Keratinocyte (primary cell): Measurements from ENCODE around the gene EGFL7. TPM values are rescaled to one million over a fixed set of nuclear protein-coding genes. Genes with fewer than 3 reads are reported as not detected.

Experiments
- DNase-seq: peaks from one replicate; pipeline ENCODE4 v3.0.0-alpha.2; 2011; ENCODE audit warnings: low read depth, missing footprints, low spot score
- FAIRE-seq: peaks from 2 replicates; lab custom pipeline; 2011; peaks lifted over from hg19 to GRCh38; lab: Jason Lieb, UNC
- H2AFZ ChIP-seq: 2 replicates; pipeline ENCODE4 v1.6.0; 2012; ENCODE audit warnings: low read length, control low read depth, inconsistent platforms; ENCODE audit not compliant: control insufficient read depth
- H3K27ac ChIP-seq: 2 replicates; pipeline ENCODE4 v1.5.1; 2011; ENCODE audit warnings: low read length; ENCODE audit not compliant: control insufficient read depth, insufficient read depth
- H3K27me3 ChIP-seq: 3 replicates; pipeline ENCODE4 v1.6.0; 2011; ENCODE audit warnings: low read length; ENCODE audit not compliant: control insufficient read depth, insufficient read depth; ENCODE audit errors: extremely low read depth
- H3K36me3 ChIP-seq, 2 experiments: 2 replicates in 1 of 2; 3 replicates in 1 of 2; pipeline ENCODE4 v1.5.1; 2011; ENCODE audit warnings: low read length in 2 of 2, mild to moderate bottlenecking in 1 of 2; ENCODE audit not compliant: control insufficient read depth in 2 of 2, insufficient read depth in 2 of 2; ENCODE audit errors: extremely low read depth in 1 of 2
- H3K4me1 ChIP-seq: 3 replicates; pipeline ENCODE4 v1.5.1; 2011; ENCODE audit warnings: low read length; ENCODE audit not compliant: control insufficient read depth, insufficient read depth; ENCODE audit errors: extremely low read depth
- H3K4me2 ChIP-seq: 3 replicates; pipeline ENCODE4 v1.6.0; 2011; ENCODE audit warnings: low read depth, low read length; ENCODE audit not compliant: control insufficient read depth, insufficient read depth; ENCODE audit errors: extremely low read depth
- H3K4me3 ChIP-seq, 3 experiments: fragments of 200-600 bp in 1 of 3; sonication (generic) in 1 of 3; 2 replicates in 2 of 3; 3 replicates in 1 of 3; pipeline ENCODE4 v1.5.1; 2011 to 2016; ENCODE audit warnings: low read length in 3 of 3, mild to moderate bottlenecking in 3 of 3, control low read depth in 2 of 3, inconsistent platforms in 1 of 3, low read depth in 1 of 3, mixed read lengths in 1 of 3, mixed run types in 1 of 3, moderate library complexity in 1 of 3; ENCODE audit not compliant: control insufficient read depth in 2 of 3, insufficient read depth in 2 of 3; ENCODE audit errors: extremely low read depth in 1 of 3
- H3K79me2 ChIP-seq: 2 replicates; pipeline ENCODE4 v1.6.0; 2012; ENCODE audit warnings: low read length; ENCODE audit not compliant: control insufficient read depth, insufficient read depth
- H3K9ac ChIP-seq: 3 replicates; pipeline ENCODE4 v1.6.0; 2011; ENCODE audit warnings: low read length; ENCODE audit not compliant: control insufficient read depth, insufficient read depth; ENCODE audit errors: extremely low read depth
- H3K9me1 ChIP-seq: 3 replicates; pipeline ENCODE4 v1.6.0; 2011; ENCODE audit warnings: low read length; ENCODE audit not compliant: control insufficient read depth, insufficient read depth; ENCODE audit errors: extremely low read depth
- H3K9me3 ChIP-seq: 2 replicates; pipeline ENCODE4 v1.5.1; 2012; ENCODE audit warnings: low read depth, low read length; ENCODE audit not compliant: control insufficient read depth
- H4K20me1 ChIP-seq: 3 replicates; pipeline ENCODE4 v1.6.0; 2011; ENCODE audit warnings: low read length; ENCODE audit not compliant: control insufficient read depth, insufficient read depth; ENCODE audit errors: extremely low read depth
- CTCF ChIP-seq, 3 experiments: IDR thresholded peaks in 1 of 3; conservative IDR thresholded peaks in 1 of 3; optimal IDR thresholded peaks in 1 of 3; 2 replicates in 2 of 3; 3 replicates in 1 of 3; pipeline versions ENCODE3 to v1.5.1; 2011; ENCODE audit warnings: low read length in 3 of 3, mild to moderate bottlenecking in 3 of 3, moderate library complexity in 2 of 3, control low read depth in 1 of 3, inconsistent platforms in 1 of 3; ENCODE audit not compliant: insufficient read depth in 2 of 3; ENCODE audit errors: extremely low read depth in 1 of 3
- EZH2 ChIP-seq: IDR thresholded peaks from one replicate; pipeline ENCODE4 v1.6.1; 2012; ENCODE audit warnings: inconsistent platforms, mild to moderate bottlenecking, low read length, moderate library complexity
- dilution Hi-C: fragments of 300-500 bp; cut with MboI; formaldehyde crosslinking; loops from one replicate; pipeline ENCODE4 v1.7.0; 2020; ENCODE audit warnings: low sequenced_read_pairs; ENCODE audit not compliant: extremely low pct_ligation_motif_present
- polyA plus RNA-seq, 5 experiments: library from polyadenylated mRNA; depleted of rRNA in 3 of 5; stranded (reverse) in 3 of 5; stranded (forward) in 1 of 5; unstranded in 1 of 5; fragments of >200 nt; gene quantifications; 1 replicate in 1 of 5; 2 replicates in 3 of 5; 3 replicates in 1 of 5; pipeline versions ENCODE4 v1.2.1 to v1.2.3, GENCODE V29; 2011 to 2012; ENCODE audit warnings: missing spikeins in 2 of 5, low read depth in 1 of 5, low replicate concordance in 1 of 5

The EGFL7 gene
- polyA plus RNA-seq, 1 donor (not counting 4 experiments of a cell fraction or from before 2014, with no cell fraction given): 4.2 TPM

GRCh38 chr9:136640171-136641111 lies 22.3 kb upstream of the EGFL7 start:
- no peaks in the 10 kb centered on the region for H3K9me3 ChIP-seq
- H3K9me1 ChIP-seq: no peaks in the 10 kb centered on the region
- peaks cover 29% of the 10 kb centered on the region for H3K27me3 ChIP-seq
- FAIRE-seq (no peak), DNase-seq (no peak)
- H3K27ac ChIP-seq: no peak overlapping the region
- no peak overlapping the region for H3K4me3 ChIP-seq
- H3K36me3 ChIP-seq: no peaks in the 10 kb centered on the region
- no peak overlapping the region for H3K9ac ChIP-seq
- H2AFZ ChIP-seq: no peak overlapping the region
- no peaks in the 10 kb centered on the region for H3K79me2 ChIP-seq
- H3K4me1 ChIP-seq: peaks cover 13% of the 10 kb centered on the region
- dilution Hi-C loops: no loop called here
- no peak overlapping the region for H3K4me2 ChIP-seq
- no peak for TF ChIP-seq CTCF (optimal IDR thresholded peaks at IDR 0.05 in 1 of 3, IDR thresholded peaks at IDR 0.05 in 1 of 3, conservative IDR thresholded peaks at IDR 0.05 in 1 of 3; ENCODE audit: extremely low read depth in 1 of 3, insufficient read depth in 2 of 3, low read length in 3 of 3)
- no peak for TF ChIP-seq EZH2
- no peaks in the 10 kb centered on the region for H4K20me1 ChIP-seq

GRCh38 chr9:136642439-136642921 lies 20.2 kb upstream of the EGFL7 start:
- Histone ChIP-seq H3K36me3 (no peaks in the 10 kb centered on the region), H3K79me2 (no peaks in the 10 kb centered on the region), H3K4me1 (peaks cover 6% of the 10 kb centered on the region), H3K4me3 (no peak overlapping the region), H2AFZ (no peak overlapping the region), H3K4me2 (no peak overlapping the region), H4K20me1 (no peaks in the 10 kb centered on the region), H3K9me1 (no peaks in the 10 kb centered on the region), H3K9ac (no peak overlapping the region), H3K9me3 (no peaks in the 10 kb centered on the region), H3K27me3 (peaks cover 46% of the 10 kb centered on the region), H3K27ac (no peak overlapping the region)
- TF ChIP-seq CTCF (optimal IDR thresholded peaks at IDR 0.05 in 1 of 3, IDR thresholded peaks at IDR 0.05 in 1 of 3, conservative IDR thresholded peaks at IDR 0.05 in 1 of 3; ENCODE audit: extremely low read depth in 1 of 3, insufficient read depth in 2 of 3, low read length in 3 of 3) (no peak), EZH2 (no peak)
- dilution Hi-C loops: no loop called here
- DNase-seq (no peak), FAIRE-seq (no peak)
